IPS DF 6.9 (cell line): ENCODE data around the gene EVPL.

Experiments
- DNase-seq: peaks from one replicate; pipeline ENCODE4 v3.0.0-alpha.2; 2013; ENCODE audit warnings: low read depth, low spot score
- H3K27ac ChIP-seq: one replicate; pipeline ENCODE4 v1.5.1; 2013; ENCODE audit warnings: low read length, control low read depth
- H3K27me3 ChIP-seq: 2 replicates; pipeline ENCODE4 v1.6.1; 2013; ENCODE audit warnings: mild to moderate bottlenecking, low read length; ENCODE audit not compliant: control insufficient read depth, insufficient read depth
- H3K36me3 ChIP-seq: 2 replicates; pipeline ENCODE4 v1.6.1; 2013; ENCODE audit warnings: low read length; ENCODE audit not compliant: control insufficient read depth, insufficient read depth
- H3K4me1 ChIP-seq: 2 replicates; pipeline ENCODE4 v1.6.1; 2013; ENCODE audit warnings: low read length; ENCODE audit not compliant: control insufficient read depth, insufficient read depth
- H3K4me3 ChIP-seq: 2 replicates; pipeline ENCODE4 v1.5.1; 2013; ENCODE audit warnings: mild to moderate bottlenecking, low read length
- H3K9me3 ChIP-seq: 2 replicates; pipeline ENCODE4 v1.6.1; 2013; ENCODE audit warnings: low read length, inconsistent platforms; ENCODE audit not compliant: control insufficient read depth, insufficient read depth
- WGBS: extraction: QIAGEN DNeasy Blood & Tissue Kit; methylation state at CpG from one replicate; pipeline ENCODE4 v1.1.7; 2013; ENCODE audit warnings: mixed read lengths, missing lambda C conversion rate; ENCODE audit not compliant: insufficient read length, insufficient coverage; 5-methylcytosine and 5-hydroxymethylcytosine counted together

EVPL gene

DNA sequence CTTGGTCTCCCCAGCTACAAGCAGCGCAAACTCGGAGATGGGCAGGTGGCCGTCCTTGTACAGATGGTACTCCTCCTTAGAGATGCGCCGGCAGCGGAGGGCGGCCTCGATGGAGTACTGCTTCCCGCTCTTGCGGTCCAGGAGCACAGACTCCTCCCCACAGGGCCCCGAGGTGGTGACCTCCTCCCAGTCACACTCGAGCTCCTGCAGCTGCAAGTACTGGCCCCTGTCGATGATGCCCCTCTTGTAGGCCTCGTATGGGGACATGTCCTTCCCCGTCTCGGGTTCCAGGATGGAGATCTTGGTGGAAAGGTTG lies 19.3 kb downstream of the EVPL start:
- no peak for DNase-seq
- Histone ChIP-seq H3K27me3 (no peaks in the 10 kb centered on the region), H3K27ac (no peak overlapping the region), H3K36me3 (no peaks in the 10 kb centered on the region; the same call in 1 of the 2 replicates), H3K9me3 (no peaks in the 10 kb centered on the region), H3K4me1 (no peaks in the 10 kb centered on the region), H3K4me3 (no peak overlapping the region)
- WGBS, result no CpG with 5 or more reads among the region's 16 CpGs

DNA sequence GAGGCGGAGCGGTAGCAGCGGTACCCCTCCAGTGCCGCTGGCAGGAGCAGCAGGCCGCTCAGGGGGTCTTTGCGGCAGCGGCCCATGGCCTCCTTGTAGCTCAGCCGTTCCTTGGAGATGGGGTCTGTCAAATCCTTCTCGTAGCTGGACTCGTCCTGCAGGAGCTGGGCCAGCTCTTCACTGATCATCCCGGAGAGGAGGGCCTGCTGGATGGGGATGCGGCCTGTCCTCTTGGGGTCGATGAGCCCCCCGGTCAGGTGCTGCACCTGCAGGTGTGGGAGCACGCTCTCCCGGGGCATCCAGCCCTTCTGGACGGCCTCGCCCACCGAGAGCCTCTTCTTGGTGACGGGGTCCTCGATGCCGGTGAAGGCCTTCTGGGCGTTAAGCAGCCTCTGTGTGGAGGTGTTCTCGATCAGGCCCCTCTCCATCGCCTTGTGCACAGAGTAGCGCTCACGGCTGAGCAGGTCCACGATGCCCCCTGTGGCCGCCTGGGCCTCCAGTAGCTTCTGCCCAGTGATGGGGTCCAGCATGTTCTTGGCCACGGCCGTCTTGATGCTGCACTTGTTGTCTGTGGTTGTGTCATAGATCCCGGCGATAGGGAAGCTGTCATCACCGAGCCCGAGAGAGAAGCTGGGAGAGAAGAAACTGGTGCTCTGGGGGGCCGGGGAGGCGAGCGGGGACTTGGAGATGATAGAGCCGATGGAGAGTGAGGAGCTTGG lies 19.8 kb downstream of the EVPL start:
- Histone ChIP-seq H3K4me1 (no peaks in the 10 kb centered on the region), H3K27me3 (no peaks in the 10 kb centered on the region), H3K36me3 (no peaks in the 10 kb centered on the region; the same call in 1 of the 2 replicates), H3K27ac (no peak overlapping the region), H3K4me3 (no peak overlapping the region), H3K9me3 (no peaks in the 10 kb centered on the region)
- no peak for DNase-seq
- WGBS, result no CpG with 5 or more reads among the region's 39 CpGs

DNA sequence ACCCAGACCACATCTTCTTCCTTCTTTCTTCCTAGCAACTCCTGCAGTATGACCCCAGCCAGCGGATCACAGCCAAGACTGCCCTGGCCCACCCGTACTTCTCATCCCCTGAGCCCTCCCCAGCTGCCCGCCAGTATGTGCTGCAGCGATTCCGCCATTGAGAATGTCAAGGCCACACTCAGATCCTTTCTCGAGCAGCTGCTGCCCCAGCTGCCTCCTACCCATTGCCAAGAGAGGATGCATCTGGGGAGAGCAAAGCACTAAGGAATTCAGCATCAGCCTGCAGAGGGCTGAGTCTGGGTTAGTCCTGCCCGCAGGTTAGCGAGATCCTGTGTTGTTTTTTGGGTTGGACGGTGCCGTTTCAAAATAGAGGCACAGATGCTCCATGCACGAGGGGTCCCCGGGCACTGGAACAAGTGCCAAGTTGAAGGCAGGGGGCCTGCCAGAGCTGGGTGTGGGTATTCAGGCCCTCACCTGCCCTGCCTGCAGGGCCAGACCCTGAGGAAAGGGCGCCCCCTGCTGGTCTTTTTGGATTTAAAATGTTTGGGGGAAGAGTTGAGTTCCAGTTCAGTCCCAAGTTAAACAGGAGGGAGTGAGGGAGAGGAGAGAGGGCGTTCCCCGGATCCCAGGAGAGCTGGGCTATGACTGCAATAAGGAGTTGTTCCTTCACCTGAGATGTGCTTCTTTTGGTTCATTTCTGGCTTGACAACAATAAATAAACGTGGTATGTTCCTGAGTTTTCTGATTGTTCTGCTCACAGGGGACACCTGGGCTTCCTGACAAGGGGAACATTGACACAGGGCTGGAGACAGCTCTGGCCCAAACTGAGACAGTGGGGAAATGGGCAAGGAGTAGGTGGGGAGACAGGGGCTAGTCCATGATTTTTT lies 21.6 kb downstream of the EVPL start:
- H3K27ac ChIP-seq, result no peak overlapping the region

DNA sequence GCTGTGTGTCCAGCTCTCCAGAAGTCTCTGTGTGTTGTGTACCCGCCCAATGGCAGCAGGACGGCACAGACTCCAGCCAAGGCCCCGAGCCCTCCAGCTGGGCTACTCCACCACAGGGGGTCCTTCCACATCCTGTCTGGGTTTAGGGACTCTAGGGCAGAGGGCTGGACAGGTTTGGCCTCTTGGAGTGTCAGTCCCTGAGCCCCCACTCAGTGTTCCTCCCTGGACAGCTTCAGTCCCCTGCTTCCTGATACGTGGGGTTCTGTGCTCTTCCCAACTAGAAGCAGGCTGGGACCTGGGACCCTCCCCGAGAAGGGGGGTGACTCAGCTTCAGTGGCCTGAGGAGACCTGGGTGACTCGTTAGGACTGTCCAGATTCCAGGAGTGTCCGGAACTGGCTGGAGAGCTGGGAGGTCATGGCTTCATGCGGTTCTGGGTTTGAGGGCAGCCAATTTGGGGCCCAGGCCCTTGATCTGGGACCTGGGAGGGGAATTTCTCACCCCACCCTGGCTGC lies 22.3 kb downstream of the EVPL start:
- H3K27ac ChIP-seq, result no peak overlapping the region
- H3K27me3 ChIP-seq, result no peaks in the 10 kb centered on the region
- no peaks in the 10 kb centered on the region; the same call in none of the 2 replicates for H3K36me3 ChIP-seq
- DNase-seq, result no peak
- peaks cover 1% of the 10 kb centered on the region; the same call in 1 of the 2 replicates for H3K4me1 ChIP-seq
- H3K9me3 ChIP-seq, result no peaks in the 10 kb centered on the region
- H3K4me3 ChIP-seq, result no peak overlapping the region
- no CpG with 5 or more reads among the region's 8 CpGs for WGBS

More for the DNA sequence above, 21.6 kb downstream of the EVPL start:
- no peaks in the 10 kb centered on the region for H3K9me3 ChIP-seq
- no peaks in the 10 kb centered on the region; the same call in 1 of the 2 replicates for H3K36me3 ChIP-seq
- no peaks in the 10 kb centered on the region for H3K27me3 ChIP-seq
- DNase-seq, result no peak
- no peak overlapping the region for H3K4me3 ChIP-seq
- no CpG with 5 or more reads among the region's 16 CpGs for WGBS
- H3K4me1 ChIP-seq, result no peaks in the 10 kb centered on the region

DNA sequence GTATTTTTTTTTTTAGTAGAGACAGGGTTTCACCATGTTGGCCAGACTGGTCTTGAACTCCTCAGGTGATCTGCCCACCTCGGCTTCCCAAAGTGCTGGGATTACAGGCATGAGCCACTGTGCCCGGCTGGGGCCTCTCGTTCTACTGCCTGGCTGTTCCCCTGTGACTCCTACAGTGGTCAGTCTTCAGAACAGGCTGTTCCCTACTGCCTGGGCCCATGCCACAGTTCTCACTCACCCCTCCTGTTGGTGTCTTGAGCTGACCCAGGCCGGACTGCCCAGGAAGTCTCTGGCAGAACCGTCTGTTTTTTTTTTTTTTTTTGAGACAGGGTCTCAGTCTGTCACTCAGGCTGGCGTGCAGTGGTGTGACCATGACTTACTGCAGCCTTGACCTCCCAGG lies 23.2 kb downstream of the EVPL start:
- Histone ChIP-seq H3K4me3 (no peak overlapping the region), H3K36me3 (no peaks in the 10 kb centered on the region; the same call in 1 of the 2 replicates), H3K27me3 (no peaks in the 10 kb centered on the region), H3K9me3 (no peaks in the 10 kb centered on the region), H3K4me1 (peaks cover 2% of the 10 kb centered on the region; the same call in 1 of the 2 replicates), H3K27ac (no peak overlapping the region)
- WGBS, result no CpG with 5 or more reads among the region's 6 CpGs
- DNase-seq, result no peak

DNA sequence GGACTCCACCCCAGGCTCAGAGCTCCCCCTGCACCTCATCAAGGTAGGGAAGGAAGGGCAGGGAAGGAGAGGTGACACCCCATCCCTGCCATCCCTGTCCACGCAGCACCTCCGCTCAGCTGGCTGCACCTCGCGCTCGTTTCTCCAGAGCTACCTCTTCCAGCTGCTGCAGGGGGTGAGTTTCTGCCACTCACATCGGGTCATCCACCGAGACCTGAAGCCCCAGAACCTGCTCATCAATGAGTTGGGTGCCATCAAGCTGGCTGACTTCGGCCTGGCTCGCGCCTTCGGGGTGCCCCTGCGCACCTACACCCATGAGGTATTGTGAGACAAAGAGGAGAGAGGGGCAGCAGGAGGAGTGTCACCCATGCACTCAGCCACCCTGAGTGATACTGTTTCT lies 25.0 kb downstream of the EVPL start:
- H3K27me3 ChIP-seq, result no peaks in the 10 kb centered on the region
- no peak for DNase-seq
- H3K27ac ChIP-seq, result no peak overlapping the region
- H3K4me1 ChIP-seq, result peaks cover 2% of the 10 kb centered on the region; the same call in 1 of the 2 replicates
- H3K4me3 ChIP-seq, result no peak overlapping the region
- no peaks in the 10 kb centered on the region for H3K9me3 ChIP-seq
- no CpG with 5 or more reads among the region's 12 CpGs for WGBS
- no peaks in the 10 kb centered on the region; the same call in 1 of the 2 replicates for H3K36me3 ChIP-seq

DNA sequence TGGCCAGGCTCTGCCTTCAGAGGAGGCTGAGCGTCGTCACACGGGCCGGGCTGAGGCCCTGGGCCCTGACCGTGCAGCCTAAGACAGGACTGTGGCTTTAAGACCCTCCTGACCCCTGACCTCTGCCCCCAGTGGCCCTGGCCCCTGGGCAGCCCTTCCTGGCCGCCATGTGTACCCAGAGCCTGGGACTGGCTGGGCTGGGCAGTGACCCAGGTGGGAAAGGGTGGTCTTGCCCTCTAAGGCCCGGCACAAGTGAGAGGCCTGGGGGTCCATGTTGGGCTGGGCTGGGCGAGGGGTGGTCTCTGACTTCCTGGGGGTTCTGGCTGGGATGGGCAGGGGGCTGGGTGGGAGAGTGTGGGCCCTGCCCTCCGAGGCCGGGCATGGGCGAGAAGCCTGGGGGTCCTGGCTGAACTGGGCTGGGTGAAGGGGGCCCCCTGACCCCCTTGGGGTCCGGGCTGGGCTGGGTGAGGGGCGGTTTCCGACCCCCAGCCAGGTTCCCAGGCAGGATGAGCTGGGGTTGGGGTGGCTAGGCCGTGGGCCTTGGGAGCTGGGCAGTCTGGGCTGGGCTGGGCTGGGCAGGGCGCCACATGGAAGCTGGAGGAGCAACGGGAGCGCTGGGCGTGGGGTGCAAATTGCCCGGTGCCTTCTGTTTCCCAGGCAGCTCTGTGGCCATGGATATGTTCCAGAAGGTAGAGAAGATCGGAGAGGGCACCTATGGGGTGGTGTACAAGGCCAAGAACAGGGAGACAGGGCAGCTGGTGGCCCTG lies 26.2 kb downstream of the EVPL start, which contains the start of gene CDK3:
Gene CDK3 (plus strand): TSS at position 101 of the 767 bp plus-strand sequence. CDS start 571 bp downstream, at position 672.
- DNase-seq, result no peak
- Histone ChIP-seq H3K36me3 (no peaks in the 10 kb centered on the region; the same call in 1 of the 2 replicates), H3K9me3 (no peaks in the 10 kb centered on the region), H3K27me3 (no peaks in the 10 kb centered on the region), H3K4me3 (no peak within 1 kb of the TSS), H3K27ac (no peak within 1 kb of the TSS), H3K4me1 (peaks cover 3% of the 10 kb centered on the region; the same call in 1 of the 2 replicates)
- no CpG with 5 or more reads among the region's 21 CpGs for WGBS

DNA sequence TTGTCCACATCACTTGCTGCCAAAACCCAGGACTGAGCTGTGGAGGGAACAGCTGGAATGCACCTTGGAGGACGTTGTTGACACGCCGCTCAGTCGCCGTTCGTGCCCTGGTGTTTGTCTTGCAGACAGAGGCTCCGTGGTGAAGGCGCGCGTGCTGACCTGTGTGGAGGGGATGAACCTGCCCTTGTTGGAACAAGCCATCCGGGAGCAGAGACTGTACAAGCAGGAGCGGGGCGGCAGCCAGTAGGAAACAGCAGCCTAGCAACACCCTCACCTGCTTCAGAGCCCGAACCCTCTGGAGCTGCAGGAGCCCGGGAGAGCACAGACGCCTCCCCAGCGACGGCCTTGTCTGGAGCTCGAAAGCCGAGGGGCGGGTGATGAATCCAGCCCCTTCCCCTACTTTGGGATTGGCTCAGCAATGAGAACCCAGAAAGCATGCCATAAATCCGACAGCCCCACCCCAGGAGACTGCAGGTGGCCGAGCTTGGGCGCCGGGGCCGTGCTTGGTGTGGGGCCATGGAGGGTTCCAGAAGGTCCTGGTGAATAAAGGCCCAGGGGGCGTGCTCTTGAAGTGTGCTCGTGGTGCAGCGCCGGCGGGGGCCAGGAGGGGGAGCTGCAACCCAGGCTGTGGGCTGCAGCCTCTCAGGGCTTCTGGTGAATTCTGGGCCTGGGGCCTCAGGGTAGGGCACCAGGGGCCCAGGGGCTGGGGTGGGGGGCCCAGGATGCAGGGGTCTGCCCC lies 26.9 kb downstream of the EVPL start:
- Histone ChIP-seq H3K4me1 (peaks cover 3% of the 10 kb centered on the region; the same call in 1 of the 2 replicates), H3K27ac (no peak overlapping the region), H3K4me3 (no peak overlapping the region), H3K27me3 (no peaks in the 10 kb centered on the region), H3K9me3 (no peaks in the 10 kb centered on the region), H3K36me3 (no peaks in the 10 kb centered on the region; the same call in 1 of the 2 replicates)
- DNase-seq, result no peak
- no CpG with 5 or more reads among the region's 31 CpGs for WGBS

DNA sequence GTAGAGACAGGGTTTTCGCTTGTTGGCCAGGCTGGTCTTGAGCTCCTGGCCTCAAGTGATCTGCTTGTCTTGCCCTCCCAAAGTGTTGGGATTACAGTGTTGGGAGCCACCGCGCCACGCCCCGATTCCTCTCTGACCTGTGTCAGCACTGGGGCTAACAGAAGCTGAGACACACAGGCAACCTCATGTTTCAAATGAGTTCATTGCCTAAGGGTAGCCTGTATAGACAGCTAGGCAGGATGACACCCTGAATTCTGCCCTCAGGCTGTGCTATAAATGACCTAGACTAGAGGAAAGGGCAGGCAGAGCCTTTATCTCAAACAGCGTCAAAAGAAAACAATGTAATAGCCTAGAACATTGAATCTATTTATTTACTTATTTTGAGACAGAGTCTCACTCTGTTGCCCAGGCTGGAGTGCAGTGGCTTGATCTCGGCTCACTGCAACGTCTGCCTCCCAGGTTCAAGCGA lies 28.7 kb downstream of the EVPL start:
- no CpG with 5 or more reads among the region's 9 CpGs for WGBS
- H3K4me3 ChIP-seq, result no peak overlapping the region
- no peaks in the 10 kb centered on the region; the same call in 1 of the 2 replicates for H3K36me3 ChIP-seq
- DNase-seq, result no peak
- peaks cover 3% of the 10 kb centered on the region; the same call in 1 of the 2 replicates for H3K4me1 ChIP-seq
- H3K9me3 ChIP-seq, result no peaks in the 10 kb centered on the region
- no peak overlapping the region for H3K27ac ChIP-seq
- H3K27me3 ChIP-seq, result no peaks in the 10 kb centered on the region
